H1 (cell line): ENCODE data around the gene GLCE. TPM values are rescaled to one million over a fixed set of nuclear protein-coding genes. Genes with fewer than 3 reads are reported as not detected.

Experiments used
- ATF2 ChIP-seq: IDR thresholded peaks from 2 replicates; pipeline ENCODE4 v1.6.1; 2012; ENCODE audit warnings: low read length, inconsistent platforms
- CTCF ChIP-seq, 3 experiments: IDR thresholded peaks; 1 replicate in 2 of 3; 2 replicates in 1 of 3; pipeline versions ENCODE4 v1.5.1 to v1.6.1; 2011; ENCODE audit warnings: low read length in 3 of 3, mild to moderate bottlenecking in 3 of 3, inconsistent platforms in 2 of 3, low read depth in 1 of 3, moderate library complexity in 1 of 3; ENCODE audit not compliant: insufficient read depth in 1 of 3; ENCODE audit errors: control extremely low read depth in 1 of 3
- EGR1 ChIP-seq: IDR thresholded peaks from 2 replicates; pipeline ENCODE4 v1.6.1; 2011; ENCODE audit warnings: low read depth, low read length, borderline replicate concordance
- KDM5A ChIP-seq: fragments of 200-600 bp; IDR thresholded peaks from 2 replicates; pipeline ENCODE4 v1.7.1; 2012; ENCODE audit warnings: mild to moderate bottlenecking, low read length, inconsistent platforms, mixed read lengths
- NRF1 ChIP-seq: IDR thresholded peaks from 2 replicates; pipeline ENCODE4 v1.6.1; 2011; ENCODE audit warnings: mild to moderate bottlenecking, low read depth, low read length, improper control_type of control experiment
- RFX5 ChIP-seq: IDR thresholded peaks from 2 replicates; pipeline ENCODE4 v1.6.1; 2011; ENCODE audit warnings: low read depth, low read length, improper control_type of control experiment, borderline replicate concordance
- SIN3A ChIP-seq, 2 experiments: IDR thresholded peaks in 1 of 2; conservative IDR thresholded peaks in 1 of 2; 2 replicates each; pipeline ENCODE4 v1.6.1; 2011 to 2012; ENCODE audit warnings: low read length in 2 of 2, improper control_type of control experiment in 1 of 2, low read depth in 1 of 2, mild to moderate bottlenecking in 1 of 2
- TCF12 ChIP-seq: IDR thresholded peaks from 2 replicates; pipeline ENCODE4 v1.6.1; 2011; ENCODE audit warnings: low read depth, mild to moderate bottlenecking, low read length
- USF2 ChIP-seq: IDR thresholded peaks from 2 replicates; pipeline ENCODE4 v1.6.1; 2011; ENCODE audit warnings: low read length, improper control_type of control experiment
- polyA plus RNA-seq, 7 experiments: library from polyadenylated mRNA; depleted of rRNA in 3 of 7; stranded (reverse) in 5 of 7; unstranded in 2 of 7; fragments of >200 nt in 5 of 7; fragments of 200-250 nt in 2 of 7; gene quantifications; 1 replicate in 5 of 7; 2 replicates in 1 of 7; 4 replicates in 1 of 7; pipeline versions ENCODE4 v1.2.1 to v1.2.3, GENCODE V29; 2011 to 2013; ENCODE audit warnings: missing spikeins in 2 of 7, mixed read lengths in 2 of 7
- total RNA-seq: library from RNA; stranded (reverse); fragmentation: NEBNext Ultra II Directional; extraction: Animal tissue kit (Norgen Biotek cat#: 25700); gene quantifications from 2 replicates; pipeline ENCODE4 v1.2.1, GENCODE V29; 2021

The GLCE gene
- total and polyA plus RNA-seq, 2 of the 8 experiments (the other 6 are each of a cell fraction or from before 2014, with no cell fraction given) = 17.1 to 22.7 TPM

GRCh38 chr15:69164807-69165636, 4.6 kb downstream of the GLCE start (continued):
- no peak for TF ChIP-seq USF2
- no peak for TF ChIP-seq SIN3A (conservative IDR thresholded peaks at IDR 0.05 in 1 of 2, IDR thresholded peaks at IDR 0.05 in 1 of 2; ENCODE audit: low read depth in 1 of 2, low read length in 2 of 2)
- TF ChIP-seq ATF2 = no peak
- no peak for TF ChIP-seq RFX5
- no peak for TF ChIP-seq TCF12
- TF ChIP-seq NRF1 = no peak
- TF ChIP-seq EGR1 = no peak
- no peak for TF ChIP-seq KDM5A
- TF ChIP-seq CTCF (IDR thresholded peaks at IDR 0.05; ENCODE audit: control extremely low read depth in 1 of 3, insufficient read depth in 1 of 3, low read depth in 1 of 3, low read length in 3 of 3) = no peak
